OCI-LY7 (cell line): ENCODE results near the gene DUS1L.

Experiments used
- EZH2phosphoT487 ChIP-seq: fragments of 200-600 bp; sonication (generic); IDR thresholded peaks from 2 replicates; pipeline ENCODE4 v1.6.1; 2018; ENCODE audit warnings: low read depth, borderline replicate concordance, mild to moderate bottlenecking, mixed run types, antibody characterized with exemption, low read length, moderate library complexity, mixed read lengths
- TF ChIP-seq, protein P1 (sequence below): fragments of 200-600 bp; sonication (generic); conservative IDR thresholded peaks from 2 replicates; pipeline ENCODE4 v1.5.1; 2014; ENCODE audit warnings: mild to moderate bottlenecking, antibody characterized with exemption, low read length, moderate library complexity, mixed read lengths

DNA sequence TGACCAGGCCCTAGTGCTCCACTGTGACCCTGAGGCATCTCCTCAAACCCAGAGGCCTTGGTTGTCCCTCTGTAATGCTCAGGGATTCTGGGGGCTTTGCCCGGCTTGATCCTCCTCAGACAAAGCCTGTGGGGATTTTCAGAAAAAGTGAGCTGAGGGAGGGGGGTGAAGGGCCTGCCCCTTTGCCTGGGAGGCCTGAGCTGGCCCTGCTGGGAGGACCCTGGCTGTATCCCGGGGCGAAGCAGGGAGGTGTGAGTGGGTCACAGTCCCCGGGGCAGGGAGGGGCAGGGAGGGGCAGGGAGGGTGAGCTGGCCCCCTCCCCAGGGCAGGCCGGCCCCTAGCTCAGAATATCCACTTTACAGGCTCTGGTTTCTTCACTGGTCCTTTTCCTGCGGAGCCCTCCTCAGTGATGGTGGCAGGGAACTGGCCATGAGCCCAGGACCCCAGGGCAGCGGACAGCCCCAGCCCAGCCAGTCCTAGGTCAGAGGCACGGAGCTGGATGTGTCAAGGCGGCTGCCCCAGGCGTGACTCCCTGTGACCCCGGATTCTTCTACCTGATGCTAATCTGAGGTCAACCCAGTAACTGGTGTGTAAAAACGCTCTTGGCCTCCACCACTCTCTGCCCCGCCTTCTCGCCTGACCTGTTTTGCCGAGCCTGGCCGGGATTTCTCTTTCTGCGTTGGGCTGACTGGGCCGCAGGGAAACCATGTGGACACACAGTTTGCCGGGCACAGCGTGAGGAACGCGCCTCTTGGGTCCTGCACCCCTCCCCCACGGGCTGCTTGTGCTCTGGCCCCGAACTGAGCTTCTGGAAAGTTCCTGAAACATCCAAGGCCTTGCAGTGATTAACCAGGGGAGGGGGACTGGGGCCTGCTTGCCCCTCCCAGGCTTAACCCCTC is 38.2 kb upstream of the DUS1L start:
- TF ChIP-seq, protein P1, sequence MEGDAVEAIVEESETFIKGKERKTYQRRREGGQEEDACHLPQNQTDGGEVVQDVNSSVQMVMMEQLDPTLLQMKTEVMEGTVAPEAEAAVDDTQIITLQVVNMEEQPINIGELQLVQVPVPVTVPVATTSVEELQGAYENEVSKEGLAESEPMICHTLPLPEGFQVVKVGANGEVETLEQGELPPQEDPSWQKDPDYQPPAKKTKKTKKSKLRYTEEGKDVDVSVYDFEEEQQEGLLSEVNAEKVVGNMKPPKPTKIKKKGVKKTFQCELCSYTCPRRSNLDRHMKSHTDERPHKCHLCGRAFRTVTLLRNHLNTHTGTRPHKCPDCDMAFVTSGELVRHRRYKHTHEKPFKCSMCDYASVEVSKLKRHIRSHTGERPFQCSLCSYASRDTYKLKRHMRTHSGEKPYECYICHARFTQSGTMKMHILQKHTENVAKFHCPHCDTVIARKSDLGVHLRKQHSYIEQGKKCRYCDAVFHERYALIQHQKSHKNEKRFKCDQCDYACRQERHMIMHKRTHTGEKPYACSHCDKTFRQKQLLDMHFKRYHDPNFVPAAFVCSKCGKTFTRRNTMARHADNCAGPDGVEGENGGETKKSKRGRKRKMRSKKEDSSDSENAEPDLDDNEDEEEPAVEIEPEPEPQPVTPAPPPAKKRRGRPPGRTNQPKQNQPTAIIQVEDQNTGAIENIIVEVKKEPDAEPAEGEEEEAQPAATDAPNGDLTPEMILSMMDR, result no peak
- TF ChIP-seq EZH2phosphoT487, result no peak
